ENCODE measurements around the gene CGN.

The CGN gene

GRCh38 chr1:151585622-151586021 lies 74.4 kb downstream of the CGN start:
- in situ Hi-C loops (cut with MboI; ENCODE audit: low sequenced_read_pairs), result no loop called here
- no peak overlapping the region for H3K4me3 ChIP-seq
- H3K36me3 ChIP-seq (replicated peaks), result peaks cover 18% of the 10 kb centered on the region
- H3K9me3 ChIP-seq, result no peaks in the 10 kb centered on the region
- DNase-seq (ENCODE audit: low spot score in 2 of 2), result no peak
- no peaks in the 10 kb centered on the region for H3K4me1 ChIP-seq
- no peaks in the 10 kb centered on the region for H3K27me3 ChIP-seq (ENCODE audit: low read depth)
